ENCODE results near the gene ZFYVE28. TPM values are rescaled to one million over a fixed set of nuclear protein-coding genes. Genes with fewer than 3 reads are reported as not detected.

Gene ZFYVE28
- total RNA-seq, 1 donor from 2014 or later: 1.3 TPM

- DNase-seq (ENCODE audit: low read depth) (no peak), FAIRE-seq (no peak)
- no peak for TF ChIP-seq CTCF (IDR thresholded peaks at IDR 0.05; ENCODE audit: insufficient read depth, low read length, severe bottlenecking)
- H3K36me3 ChIP-seq (ENCODE audit: control insufficient read depth, insufficient read depth, low read length): no peaks in the 10 kb centered on the region
- no peak overlapping the region for H3K4me3 ChIP-seq (ENCODE audit: low read depth, low read length)
- H3K27me3 ChIP-seq (ENCODE audit: control insufficient read depth, insufficient read depth, low read length): no peaks in the 10 kb centered on the region
Measured at GRCh38 chr4:2426711-2427275, 8.3 kb upstream of the ZFYVE28 start.

GRCh38 chr4:2426069-2426397 is 7.6 kb upstream of the ZFYVE28 start:
- Histone ChIP-seq H3K36me3 (ENCODE audit: control insufficient read depth, insufficient read depth, low read length) (no peaks in the 10 kb centered on the region), H3K27me3 (ENCODE audit: control insufficient read depth, insufficient read depth, low read length) (no peaks in the 10 kb centered on the region), H3K4me3 (ENCODE audit: low read depth, low read length) (no peak overlapping the region)
- FAIRE-seq (no peak), DNase-seq (ENCODE audit: low read depth) (no peak)
- TF ChIP-seq CTCF (IDR thresholded peaks at IDR 0.05; ENCODE audit: insufficient read depth, low read length, severe bottlenecking): no peak

GRCh38 chr4:2425386-2426068 is 7.1 kb upstream of the ZFYVE28 start:
- no peak for TF ChIP-seq CTCF (IDR thresholded peaks at IDR 0.05; ENCODE audit: insufficient read depth, low read length, severe bottlenecking)
- Histone ChIP-seq H3K4me3 (ENCODE audit: low read depth, low read length) (no peak overlapping the region), H3K27me3 (ENCODE audit: control insufficient read depth, insufficient read depth, low read length) (peaks cover 3% of the 10 kb centered on the region), H3K36me3 (ENCODE audit: control insufficient read depth, insufficient read depth, low read length) (no peaks in the 10 kb centered on the region)
- DNase-seq (ENCODE audit: low read depth) (no peak), FAIRE-seq (no peak)

- FAIRE-seq (no peak), DNase-seq (ENCODE audit: low read depth) (no peak)
- Histone ChIP-seq H3K4me3 (ENCODE audit: low read depth, low read length) (no peak overlapping the region), H3K36me3 (ENCODE audit: control insufficient read depth, insufficient read depth, low read length) (no peaks in the 10 kb centered on the region), H3K27me3 (ENCODE audit: control insufficient read depth, insufficient read depth, low read length) (peaks cover 5% of the 10 kb centered on the region)
- TF ChIP-seq CTCF (IDR thresholded peaks at IDR 0.05; ENCODE audit: insufficient read depth, low read length, severe bottlenecking): no peak
Measured at GRCh38 chr4:2424581-2424980, 6.1 kb upstream of the ZFYVE28 start.

- FAIRE-seq (no peak), DNase-seq (ENCODE audit: low read depth) (no peak)
- H3K27me3 ChIP-seq (ENCODE audit: control insufficient read depth, insufficient read depth, low read length): peaks cover 5% of the 10 kb centered on the region
Measured at GRCh38 chr4:2423695-2424094, 5.2 kb upstream of the ZFYVE28 start.

More at GRCh38 chr4:2423695-2424094, 5.2 kb upstream of the ZFYVE28 start:
- Histone ChIP-seq H3K4me3 (ENCODE audit: low read depth, low read length) (no peak overlapping the region), H3K36me3 (ENCODE audit: control insufficient read depth, insufficient read depth, low read length) (no peaks in the 10 kb centered on the region)
- no peak for TF ChIP-seq CTCF (IDR thresholded peaks at IDR 0.05; ENCODE audit: insufficient read depth, low read length, severe bottlenecking)
